GM12872 (cell line): ENCODE results near the gene SLC38A8.

Experiments used
- CTCF ChIP-seq: IDR thresholded peaks from 3 replicates; pipeline ENCODE4 v1.5.1; 2011; ENCODE audit warnings: low read depth, mild to moderate bottlenecking, low read length, moderate library complexity; ENCODE audit not compliant: insufficient read depth

SLC38A8 gene

GRCh38 chr16:84085773-84086172 is 43.2 kb upstream of the SLC38A8 start:
- TF ChIP-seq CTCF = no peak

GRCh38 chr16:84085271-84085667 is 42.7 kb upstream of the SLC38A8 start:
- TF ChIP-seq CTCF = no peak

GRCh38 chr16:84084570-84085270 is 42.1 kb upstream of the SLC38A8 start:
- peak; percentile 95 for TF ChIP-seq CTCF

- no peak for TF ChIP-seq CTCF
These were observed 40.4 kb upstream of the SLC38A8 start for GRCh38 chr16:84082835-84083569.

- TF ChIP-seq CTCF = no peak
These were observed 39.5 kb upstream of the SLC38A8 start for GRCh38 chr16:84082110-84082509.

GRCh38 chr16:84081446-84081989 is 38.9 kb upstream of the SLC38A8 start:
- TF ChIP-seq CTCF = no peak

- TF ChIP-seq CTCF = no peak
These were observed 38.2 kb upstream of the SLC38A8 start for GRCh38 chr16:84080813-84081212.
